H9 (cell line): ENCODE results near the gene TEX28. TPM values are rescaled to one million over a fixed set of nuclear protein-coding genes. Genes with fewer than 3 reads are reported as not detected.
"Not testable (repeated sequence)": the region's sequence is repeated elsewhere in the genome, so short reads cannot be mapped to it uniquely, and the experiment has no call there.

Experiments
- DNase-seq: peaks from one replicate; pipeline ENCODE4 v3.0.0-alpha.2; 2017
- H2AFZ ChIP-seq: one replicate; pipeline ENCODE4 v1.6.1; 2013; ENCODE audit warnings: mild to moderate bottlenecking, low read length, control low read depth, moderate library complexity
- H2AK5ac ChIP-seq: 2 replicates; pipeline ENCODE4 v1.6.1; 2013; ENCODE audit warnings: low read length, control low read depth, mixed read lengths; ENCODE audit not compliant: insufficient read length
- H2BK120ac ChIP-seq: one replicate; pipeline ENCODE4 v1.6.1; 2013; ENCODE audit warnings: low read depth, mild to moderate bottlenecking, low read length, control low read depth, inconsistent platforms; ENCODE audit not compliant: poor library complexity, severe bottlenecking
- H2BK12ac ChIP-seq: 2 replicates; pipeline ENCODE4 v1.6.1; 2013; ENCODE audit warnings: low read length, control low read depth, mixed read lengths, low read depth; ENCODE audit not compliant: insufficient read length
- H2BK15ac ChIP-seq: 2 replicates; pipeline ENCODE4 v1.6.1; 2013; ENCODE audit warnings: low read depth, low read length, control low read depth
- H2BK20ac ChIP-seq: one replicate; pipeline ENCODE4 v1.6.1; 2013; ENCODE audit warnings: low read depth, mild to moderate bottlenecking, low read length, control low read depth, inconsistent platforms; ENCODE audit not compliant: poor library complexity, severe bottlenecking
- H2BK5ac ChIP-seq: 2 replicates; pipeline ENCODE4 v1.6.1; 2013; ENCODE audit warnings: low read length, control low read depth, mixed read lengths; ENCODE audit not compliant: insufficient read length
- H3K14ac ChIP-seq: 2 replicates; pipeline ENCODE4 v1.6.1; 2013; ENCODE audit warnings: low read length, control low read depth; ENCODE audit not compliant: insufficient read depth
- H3K18ac ChIP-seq: 2 replicates; pipeline ENCODE4 v1.6.1; 2013; ENCODE audit warnings: low read depth, mild to moderate bottlenecking, mixed read lengths, low read length, control low read depth; ENCODE audit not compliant: insufficient read length
- H3K23ac ChIP-seq: 2 replicates; pipeline ENCODE4 v1.6.1; 2013; ENCODE audit warnings: low read length, control low read depth, mixed read lengths, low read depth; ENCODE audit not compliant: insufficient read length
- H3K23me2 ChIP-seq: 2 replicates; pipeline ENCODE4 v1.6.1; 2013; ENCODE audit warnings: low read depth, mild to moderate bottlenecking, mixed read lengths, low read length, control low read depth; ENCODE audit not compliant: insufficient read length, poor library complexity, severe bottlenecking
- H3K27ac ChIP-seq: 2 replicates; pipeline ENCODE4 v1.5.1; 2013; ENCODE audit warnings: low read length, control low read depth, mixed read lengths, low read depth; ENCODE audit not compliant: insufficient read length
- H3K27me3 ChIP-seq: 2 replicates; pipeline ENCODE4 v1.6.1; 2013; ENCODE audit warnings: low read length, control low read depth, inconsistent platforms; ENCODE audit not compliant: insufficient read depth
- H3K4ac ChIP-seq: 2 replicates; pipeline ENCODE4 v1.6.1; 2013; ENCODE audit warnings: low read depth, mild to moderate bottlenecking, control low read depth, inconsistent platforms, low read length, moderate library complexity
- H3K4me1 ChIP-seq: 2 replicates; pipeline ENCODE4 v1.6.1; 2013; ENCODE audit warnings: low read length, control low read depth, inconsistent platforms; ENCODE audit not compliant: insufficient read depth
- H3K4me2 ChIP-seq: 2 replicates; pipeline ENCODE4 v1.6.1; 2013; ENCODE audit warnings: low read length, control low read depth, mixed read lengths; ENCODE audit not compliant: insufficient read length, insufficient read depth
- H3K56ac ChIP-seq: 2 replicates; pipeline ENCODE4 v1.6.1; 2013; ENCODE audit warnings: low read depth, mild to moderate bottlenecking, mixed read lengths, low read length, control low read depth; ENCODE audit not compliant: insufficient read length
- H3K79me1 ChIP-seq: 2 replicates; pipeline ENCODE4 v1.6.1; 2013; ENCODE audit warnings: low read depth, mild to moderate bottlenecking, moderate library complexity, low read length, control low read depth, inconsistent platforms; ENCODE audit not compliant: insufficient read depth, poor library complexity, severe bottlenecking
- H3K79me2 ChIP-seq: 2 replicates; pipeline ENCODE4 v1.6.1; 2013; ENCODE audit warnings: low read length, control low read depth, inconsistent platforms; ENCODE audit not compliant: insufficient read depth
- H3K9ac ChIP-seq: 2 replicates; pipeline ENCODE4 v1.6.1; 2013; ENCODE audit warnings: low read length, control low read depth, mixed read lengths; ENCODE audit not compliant: insufficient read length; ENCODE audit errors: extremely low read depth
- H3K9me3 ChIP-seq: one replicate; pipeline ENCODE4 v1.6.1; 2013; ENCODE audit warnings: low read depth, low read length, inconsistent platforms; ENCODE audit not compliant: control insufficient read depth
- H3T11ph ChIP-seq: one replicate; pipeline ENCODE4 v1.6.1; 2013; ENCODE audit warnings: mild to moderate bottlenecking, low read length, control low read depth, inconsistent platforms
- H4K20me1 ChIP-seq: one replicate; pipeline ENCODE4 v1.6.1; 2013; ENCODE audit not compliant: control insufficient read depth, insufficient read length, insufficient read depth
- H4K5ac ChIP-seq: 2 replicates; pipeline ENCODE4 v1.6.1; 2013; ENCODE audit warnings: low read depth, mild to moderate bottlenecking, mixed read lengths, low read length, control low read depth; ENCODE audit not compliant: insufficient read length
- H4K8ac ChIP-seq: replicated peaks from 2 replicates; pipeline ENCODE4 v1.6.1; 2013; ENCODE audit warnings: low read length, control low read depth, mixed read lengths, low read depth; ENCODE audit not compliant: insufficient read length
- H4K91ac ChIP-seq: 2 replicates; pipeline ENCODE4 v1.6.1; 2013; ENCODE audit warnings: low read depth, mild to moderate bottlenecking, moderate library complexity, mixed read lengths, low read length, control low read depth; ENCODE audit not compliant: insufficient read length
- H3K27ac Mint-ChIP-seq, 3 experiments: 2 replicates in 2 of 3; 3 replicates in 1 of 3; pipeline ENCODE4 v1.8.0; 2020 to 2021; ENCODE audit warnings: mixed read lengths in 3 of 3, mild to moderate bottlenecking in 1 of 3, moderate library complexity in 1 of 3
- H3K27me3 Mint-ChIP-seq: 2 replicates; pipeline ENCODE4 v1.8.0; 2021; ENCODE audit warnings: low read depth, mild to moderate bottlenecking, moderate library complexity, mixed read lengths
- H3K36me3 Mint-ChIP-seq, 3 experiments: 2 replicates in 2 of 3; 3 replicates in 1 of 3; pipeline ENCODE4 v1.8.0; 2020 to 2021; ENCODE audit warnings: low read depth in 3 of 3, mixed read lengths in 3 of 3; ENCODE audit not compliant: insufficient read depth in 1 of 3
- H3K4me1 Mint-ChIP-seq, 2 experiments: 2 replicates each; pipeline ENCODE4 v1.8.0; 2020; ENCODE audit warnings: mixed read lengths in 2 of 2
- H3K4me3 Mint-ChIP-seq, 2 experiments: 2 replicates in 1 of 2; 3 replicates in 1 of 2; pipeline ENCODE4 v1.8.0; 2020 to 2021; ENCODE audit warnings: mild to moderate bottlenecking in 2 of 2, mixed read lengths in 2 of 2, moderate library complexity in 1 of 2
- H3K9me3 Mint-ChIP-seq, 2 experiments: 2 replicates in 1 of 2; 3 replicates in 1 of 2; pipeline ENCODE4 v1.8.0; 2020; ENCODE audit warnings: mild to moderate bottlenecking in 2 of 2, mixed read lengths in 2 of 2, moderate library complexity in 1 of 2
- CTCF ChIP-seq: fragments of 200-600 bp; sonication (generic); conservative IDR thresholded peaks from 3 replicates; pipeline ENCODE4 v1.8.0; 2021; ENCODE audit warnings: antibody characterized with exemption, mild to moderate bottlenecking
- WGBS: extraction: QIAGEN DNeasy Blood & Tissue Kit; methylation state at CpG from one replicate; pipeline ENCODE4 v1.1.7; 2013; ENCODE audit warnings: missing lambda C conversion rate, low lambda C conversion rate, mixed read lengths; ENCODE audit not compliant: insufficient read length; ENCODE audit errors: extremely low coverage; 5-methylcytosine and 5-hydroxymethylcytosine counted together
- total RNA-seq: library from RNA; stranded (reverse); gene quantifications from 2 replicates; pipeline ENCODE4 v1.2.1, GENCODE V29; 2021

The TEX28 gene
- total RNA-seq, 1 experiment from 2014 or later = not detected

GRCh38 chrX:154303476-154303875, 8.6 kb upstream of the TEX28 start:
- H3K14ac ChIP-seq = no peak overlapping the region
- no peak overlapping the region for H3K18ac ChIP-seq
- H3K9ac ChIP-seq = no peak overlapping the region
- H2BK20ac ChIP-seq = no peak overlapping the region
- H3K56ac ChIP-seq = no peak overlapping the region
- H3K4me2 ChIP-seq = no peak overlapping the region
- no peak overlapping the region for H3K27ac ChIP-seq
- Mint-ChIP-seq H3K27ac (no peak overlapping the region), H3K4me3 (no peak overlapping the region), H3K27me3 (peaks cover 15% of the 10 kb centered on the region), H3K36me3 (peaks cover 0 to 8% (median 2%) of the 10 kb centered on the region in 3 experiments; a peak in 4 of 7 replicates), H3K4me1 (peaks cover under 1 to 15% of the 10 kb centered on the region in 2 experiments), H3K9me3 (peaks cover 72 to 79% of the 10 kb centered on the region in 2 experiments)
- H4K8ac ChIP-seq = no peak overlapping the region
- H2BK12ac ChIP-seq = no peak overlapping the region
- H3K9me3 ChIP-seq = peaks cover 32% of the 10 kb centered on the region
- no peak overlapping the region for H2BK5ac ChIP-seq
- H2AFZ ChIP-seq = no peak overlapping the region
- no peaks in the 10 kb centered on the region for H4K20me1 ChIP-seq
- no peaks in the 10 kb centered on the region for H3K27me3 ChIP-seq
- H2AK5ac ChIP-seq = no peak overlapping the region
- no peaks in the 10 kb centered on the region for H3K79me1 ChIP-seq
- H3K4me1 ChIP-seq = no peaks in the 10 kb centered on the region
- H2BK120ac ChIP-seq = no peak overlapping the region
- no CpG with 5 or more reads among the region's 8 CpGs for WGBS
- H4K5ac ChIP-seq = no peak overlapping the region
- DNase-seq = no peak
- H4K91ac ChIP-seq = no peak overlapping the region
- H3T11ph ChIP-seq = no peak overlapping the region
- H3K4ac ChIP-seq = no peak overlapping the region
- no peaks in the 10 kb centered on the region for H3K23me2 ChIP-seq
- no peak overlapping the region for H3K23ac ChIP-seq
- H3K79me2 ChIP-seq = no peaks in the 10 kb centered on the region
- TF ChIP-seq CTCF = no peak
- no peak overlapping the region for H2BK15ac ChIP-seq

DNA sequence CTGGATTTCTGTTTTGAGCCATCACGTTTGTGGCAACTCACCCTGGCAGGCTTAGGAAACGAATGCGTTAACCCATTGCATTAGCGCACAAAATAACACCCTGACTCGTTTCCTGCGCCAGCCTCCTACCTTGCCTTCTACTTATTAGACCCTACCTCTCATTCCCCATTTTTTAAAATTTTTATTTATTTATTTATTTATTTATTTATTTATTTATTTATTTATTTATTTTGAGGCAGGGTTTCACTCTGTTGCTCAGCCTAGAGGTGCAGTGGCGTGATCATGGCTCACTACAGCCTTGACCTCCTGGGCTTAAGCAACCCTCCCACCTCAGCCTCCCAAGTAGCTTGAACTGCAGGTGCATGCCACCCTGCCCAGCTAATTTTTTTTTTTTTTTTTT, 8.1 kb upstream of the TEX28 start:
- H2BK20ac ChIP-seq, H3K4me1 ChIP-seq, H4K91ac ChIP-seq, H3K4me2 ChIP-seq, H3T11ph ChIP-seq, H3K23me2 ChIP-seq, H4K8ac ChIP-seq, H2BK5ac ChIP-seq, H2BK15ac ChIP-seq, H3K18ac ChIP-seq, H3K27ac ChIP-seq, H3K27me3 ChIP-seq, H3K56ac ChIP-seq, H3K23ac ChIP-seq, H3K36me3 Mint-ChIP-seq, H3K4me3 Mint-ChIP-seq, H3K14ac ChIP-seq, H2BK12ac ChIP-seq, H2AK5ac ChIP-seq, H3K79me1 ChIP-seq, H2AFZ ChIP-seq, H4K5ac ChIP-seq, H3K27ac Mint-ChIP-seq, H3K9ac ChIP-seq, H3K79me2 ChIP-seq, H3K4ac ChIP-seq, H2BK120ac ChIP-seq, DNase-seq, H4K20me1 ChIP-seq: not testable (repeated sequence)
- H3K4me1 Mint-ChIP-seq = peaks cover 0 to 12% of the 10 kb centered on the region in 2 experiments; a peak in 2 of 4 replicates
- no CpG with 5 or more reads among the region's 7 CpGs for WGBS
- peaks cover 12% of the 10 kb centered on the region for H3K27me3 Mint-ChIP-seq
- peaks cover 27% of the 10 kb centered on the region for H3K9me3 ChIP-seq
- H3K9me3 Mint-ChIP-seq = peaks cover 70 to 79% of the 10 kb centered on the region in 2 experiments
